ENCODE data around the gene OOSP4A. TPM values are rescaled to one million over a fixed set of nuclear protein-coding genes. Genes with fewer than 3 reads are reported as not detected.
"Not testable (repeated sequence)": the region's sequence is repeated elsewhere in the genome, so short reads cannot be mapped to it uniquely, and the experiment has no call there.

The OOSP4A gene
- total RNA-seq, 1 experiment from 2014 or later: not detected

DNA sequence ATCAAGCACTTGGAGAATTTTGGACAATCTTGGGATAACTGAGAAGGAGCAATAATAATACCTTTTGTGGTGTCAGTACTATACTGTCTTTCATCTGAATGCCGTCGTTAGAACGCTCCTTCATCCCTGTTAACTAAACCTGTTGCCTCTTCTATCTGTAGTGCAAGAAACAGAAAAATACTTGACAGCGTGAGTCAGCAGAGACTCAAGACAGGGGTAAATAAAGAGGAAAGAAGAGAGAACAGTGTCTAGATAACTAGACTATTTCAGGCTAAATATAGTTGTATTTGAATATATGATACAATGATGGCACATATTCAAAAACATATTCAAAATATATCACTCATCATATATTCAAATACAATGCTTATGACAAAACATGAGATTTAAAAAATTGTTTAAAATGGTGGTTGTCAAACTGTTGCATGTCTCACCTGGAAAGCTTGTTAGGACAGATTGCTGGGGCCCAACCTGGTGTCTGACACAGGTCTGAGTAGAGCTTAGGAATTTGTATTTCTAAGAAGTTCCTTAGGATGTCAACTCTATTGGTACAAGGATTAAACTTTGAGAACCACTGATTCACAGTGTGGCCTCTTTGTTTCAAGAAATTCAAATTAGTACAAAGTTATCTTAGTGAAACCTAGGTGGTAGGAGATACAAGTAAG lies 17.4 kb downstream of the OOSP4A start:
- DNase-seq (ENCODE audit: low spot score): no peak

DNA sequence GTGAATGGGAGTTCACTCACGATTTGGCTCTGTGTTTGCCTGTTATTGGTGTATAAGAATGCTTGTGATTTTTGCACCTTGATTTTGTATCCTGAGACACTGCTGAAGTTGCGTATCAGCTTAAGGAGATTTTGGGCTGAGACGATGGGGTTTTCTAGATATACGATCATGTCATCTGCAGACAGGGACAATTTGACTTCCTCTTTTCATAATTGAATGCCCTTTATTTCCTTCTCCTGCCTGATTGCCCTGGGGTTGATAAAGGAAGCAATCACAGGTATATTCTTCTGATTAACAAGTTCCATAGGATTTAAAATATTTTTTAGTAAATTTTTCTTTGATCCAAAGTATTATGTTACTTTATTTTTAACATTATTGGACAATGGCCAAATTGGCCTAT lies 18.2 kb downstream of the OOSP4A start:
- DNase-seq (ENCODE audit: low spot score): not testable (repeated sequence)

DNA sequence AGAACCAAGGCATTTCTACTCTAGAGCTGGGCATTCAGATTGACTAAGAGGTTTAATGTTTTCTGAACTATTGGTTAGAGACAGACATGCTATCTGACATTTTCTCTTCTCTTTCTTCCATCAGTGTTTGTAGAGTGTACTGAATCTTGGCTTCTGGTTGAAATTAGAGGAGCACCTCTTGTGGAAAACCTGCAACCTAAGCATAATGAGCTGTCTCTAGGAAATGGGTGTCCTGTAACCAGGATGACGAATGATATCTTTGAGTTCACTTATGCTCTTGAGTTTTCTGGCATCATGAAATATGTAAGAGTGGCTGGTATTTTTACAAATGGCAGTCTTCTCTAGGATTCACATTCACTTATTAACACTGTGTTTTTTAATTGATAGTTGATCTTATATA lies 19.4 kb downstream of the OOSP4A start:
- DNase-seq (ENCODE audit: low spot score): no peak

DNA sequence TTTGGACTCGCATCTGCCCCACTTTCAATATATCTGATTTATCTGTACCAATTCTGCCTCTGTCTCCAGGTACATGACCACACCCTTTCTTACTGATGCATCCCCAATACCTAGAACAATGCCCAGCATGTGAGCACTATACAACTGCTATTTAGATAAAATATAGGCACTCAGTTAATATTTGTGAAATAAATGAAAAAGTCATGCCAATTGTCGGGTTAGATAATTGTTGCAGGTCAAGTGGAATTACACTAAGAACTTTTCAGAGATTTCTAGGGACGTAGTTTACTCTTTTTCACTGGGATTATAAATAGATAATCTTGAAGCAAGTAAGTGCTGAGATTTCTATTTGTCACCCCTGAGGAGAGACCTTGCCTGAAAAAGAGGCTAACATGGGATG lies 20.5 kb downstream of the OOSP4A start:
- DNase-seq (ENCODE audit: low spot score): no peak

DNA sequence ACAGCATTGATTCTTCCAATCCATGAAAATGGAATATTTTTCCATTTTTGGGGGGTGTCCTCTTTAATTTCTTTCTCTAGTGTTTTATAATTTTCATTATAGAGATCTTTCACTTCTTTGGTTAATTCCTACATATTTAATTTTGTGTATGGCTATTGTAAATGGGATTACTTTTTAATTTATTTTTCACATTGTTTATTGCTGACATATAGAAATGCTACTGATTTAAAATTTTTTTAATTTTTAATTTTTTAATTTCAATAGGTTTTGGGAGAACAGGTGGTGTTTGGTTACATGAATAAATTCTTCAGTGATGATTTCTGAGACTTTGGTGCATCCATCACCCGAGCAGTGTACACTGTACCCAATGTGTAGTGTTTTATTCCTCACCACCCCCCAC lies 26.6 kb downstream of the OOSP4A start:
- DNase-seq (ENCODE audit: low spot score): no peak

DNA sequence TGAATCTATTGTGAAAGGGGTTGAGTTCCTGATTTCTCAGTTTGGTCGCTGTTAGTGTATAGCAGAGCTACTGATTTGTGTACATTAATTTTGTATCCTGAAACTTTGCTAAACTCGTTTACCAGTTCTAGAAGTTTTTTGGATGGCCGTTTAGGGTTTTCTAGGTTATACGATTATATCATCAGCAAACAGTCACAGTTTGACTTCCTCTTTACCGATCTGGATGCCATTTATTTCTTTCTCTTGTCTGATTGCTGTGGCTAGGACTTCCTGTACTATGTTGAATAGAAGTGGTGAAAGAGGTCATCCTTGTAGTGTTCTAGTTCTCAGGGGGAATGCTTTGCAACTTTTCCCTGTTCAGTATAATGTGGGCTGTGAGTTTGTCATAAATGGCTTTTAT lies 28.6 kb downstream of the OOSP4A start:
- DNase-seq (ENCODE audit: low spot score): no peak

DNA sequence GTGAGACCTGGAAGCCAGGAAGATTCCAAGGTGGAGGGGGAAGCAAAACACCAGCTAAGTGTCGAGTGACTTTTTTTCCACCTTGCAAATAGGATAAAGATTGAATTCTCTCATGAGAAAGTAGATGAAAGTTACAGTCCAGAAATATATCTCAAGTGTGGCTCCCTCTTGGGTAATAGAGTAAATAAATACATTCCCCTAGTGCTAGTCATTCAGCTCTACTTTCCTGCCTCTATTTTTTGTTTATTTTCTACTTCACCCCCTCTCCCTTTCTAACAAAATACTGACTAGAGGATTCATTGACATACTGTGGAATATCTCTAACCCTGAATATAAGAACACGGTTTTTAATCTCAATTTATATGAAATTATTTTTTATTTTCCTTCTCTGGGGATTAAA lies 34.0 kb downstream of the OOSP4A start:
- DNase-seq (ENCODE audit: low spot score): no peak

DNA sequence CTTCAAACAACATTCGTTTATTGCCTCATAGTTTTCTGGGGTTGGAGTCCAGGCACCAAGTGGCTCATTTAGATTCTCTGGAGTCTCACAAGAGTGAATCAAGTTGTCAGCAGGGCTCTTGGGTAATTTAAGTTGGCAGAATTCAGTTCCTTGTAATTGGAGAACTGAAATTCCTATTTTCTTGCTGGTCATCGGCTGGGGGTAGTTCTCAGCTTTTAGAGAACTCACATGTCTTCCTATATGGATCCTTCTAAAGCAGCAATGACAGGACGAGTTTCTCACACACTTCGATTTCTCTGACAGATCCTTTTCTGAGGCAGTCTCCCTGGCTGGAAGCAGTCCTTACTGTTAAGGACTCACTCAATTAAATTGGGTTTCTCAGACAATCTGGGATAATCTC lies 35.9 kb downstream of the OOSP4A start:
- no peak for DNase-seq (ENCODE audit: low spot score)

DNA sequence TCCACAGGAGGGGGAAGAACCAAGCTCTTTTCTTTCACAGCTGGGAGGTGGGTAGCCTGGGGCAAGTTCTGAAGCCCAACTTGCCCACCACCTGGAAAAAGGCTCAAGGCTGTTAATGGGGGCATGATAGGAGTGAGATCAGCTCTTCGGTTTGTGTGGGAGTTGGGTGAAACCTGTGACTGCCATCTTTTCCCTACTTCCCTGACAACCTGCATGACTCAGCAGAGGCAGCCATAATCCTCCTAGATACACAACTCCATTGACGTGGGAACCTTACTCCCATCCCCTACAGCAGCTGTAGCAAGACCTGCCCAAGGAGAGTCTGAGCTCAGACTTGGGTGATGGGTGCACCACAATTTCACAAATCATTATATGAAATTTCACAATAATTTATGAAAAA lies 39.9 kb downstream of the OOSP4A start:
- no peak for DNase-seq (ENCODE audit: low spot score)

DNA sequence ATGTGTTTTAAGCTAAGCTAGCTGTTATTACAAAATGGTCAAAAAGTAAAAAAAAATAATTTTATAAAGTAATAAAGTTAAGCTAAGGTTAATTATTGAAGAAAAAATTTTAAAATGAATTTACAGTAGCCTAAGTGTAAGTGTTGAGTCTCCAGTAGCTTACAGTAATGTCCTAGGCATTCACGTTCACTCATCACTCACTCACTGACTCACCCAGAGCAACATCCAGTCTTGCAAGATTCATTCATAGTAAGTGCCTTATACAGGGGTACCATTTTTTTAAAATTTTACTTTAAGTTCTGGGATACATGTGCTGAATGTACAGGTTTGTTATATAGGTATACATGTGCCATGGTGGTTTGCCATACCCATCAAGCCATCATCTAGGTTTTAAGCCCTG lies 41.5 kb downstream of the OOSP4A start:
- DNase-seq (ENCODE audit: low spot score): no peak

DNA sequence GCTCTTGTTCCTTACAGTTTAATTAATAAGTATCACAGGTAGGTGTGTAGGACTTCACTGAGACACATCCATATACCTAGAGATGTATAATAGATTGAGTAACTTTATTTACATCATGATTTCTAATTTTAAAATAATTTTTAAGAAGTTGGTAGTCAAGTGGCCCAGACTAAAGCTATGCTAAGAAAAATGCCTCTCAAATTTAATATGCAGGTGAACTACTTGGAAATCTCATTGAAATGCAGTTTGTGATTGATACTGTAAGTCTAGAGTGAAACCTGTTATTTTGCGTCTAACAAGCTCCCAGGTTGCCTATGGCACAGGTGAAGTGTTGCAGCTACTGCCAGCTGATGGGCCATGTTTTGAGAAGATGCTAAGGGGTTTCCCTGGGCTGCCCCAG lies 53.0 kb downstream of the OOSP4A start, which contains the start of gene OOSP4B:
TSS of gene OOSP4B (plus strand) at position 301 of the 400 bp plus-strand sequence.
- no peak for DNase-seq (ENCODE audit: low spot score)

DNA sequence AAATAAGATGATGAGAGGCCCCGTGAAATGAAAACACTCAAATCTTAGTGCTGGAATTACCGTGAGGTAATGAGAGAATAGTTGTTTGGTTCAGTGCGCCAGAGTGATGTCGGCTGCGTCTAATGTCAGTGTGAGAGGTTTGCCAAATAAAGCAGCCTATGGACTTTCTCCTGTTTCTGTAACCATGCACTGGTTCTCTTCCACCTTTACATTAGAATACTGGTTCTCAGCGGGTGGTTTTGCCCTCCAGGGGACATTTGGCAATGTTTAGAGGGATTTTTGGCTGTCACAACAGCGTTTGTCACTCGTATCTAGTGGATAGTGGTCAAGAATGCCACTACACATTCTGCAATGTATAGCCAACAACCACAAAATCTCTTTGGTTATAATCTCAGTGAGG lies 54.2 kb downstream of the OOSP4A start:
- no peak for DNase-seq (ENCODE audit: low spot score)

Other genes starting within 250 kb of the OOSP4A start
- gene STX3, start 208.7 kb upstream of the OOSP4A start, total RNA-seq (2014; rRNA removed; shearing (Covaris generic)): 25.4 and 40.5 TPM in 2 replicates
- gene MRPL16, start 153.3 kb upstream of the OOSP4A start, total RNA-seq (2014; rRNA removed; shearing (Covaris generic)): 62.1 and 64.8 TPM in 2 replicates
- gene CBLIF, start 118.5 kb upstream of the OOSP4A start, total RNA-seq (2014; rRNA removed; shearing (Covaris generic)): not detected in 2 replicates
- gene TCN1, start 97.5 kb upstream of the OOSP4A start, total RNA-seq (2014; rRNA removed; shearing (Covaris generic)): not detected in 2 replicates
- gene OOSP3, start 85.3 kb upstream of the OOSP4A start, total RNA-seq (2014; rRNA removed; shearing (Covaris generic)): not detected in 2 replicates
- not detected in 2 replicates for gene OOSP1, start 25.6 kb upstream of the OOSP4A start, total RNA-seq (2014; rRNA removed; shearing (Covaris generic))
- not detected in 2 replicates for gene OOSP4B, start 53.1 kb downstream of the OOSP4A start, total RNA-seq (2014; rRNA removed; shearing (Covaris generic))
- not detected in 2 replicates for gene OOSP2, start 76.4 kb downstream of the OOSP4A start, total RNA-seq (2014; rRNA removed; shearing (Covaris generic))
- gene MS4A3, start 92.6 kb downstream of the OOSP4A start, total RNA-seq (2014; rRNA removed; shearing (Covaris generic)): not detected in 2 replicates
- gene MS4A2, start 124.6 kb downstream of the OOSP4A start, total RNA-seq (2014; rRNA removed; shearing (Covaris generic)): not detected in 2 replicates
- gene MS4A6A, start 219.1 kb downstream of the OOSP4A start, total RNA-seq (2014; rRNA removed; shearing (Covaris generic)): not detected in 2 replicates